ENCODE data around the gene TSSC4. TPM values are rescaled to one million over a fixed set of nuclear protein-coding genes. Genes with fewer than 3 reads are reported as not detected.

The TSSC4 gene
- total and polyA plus RNA-seq, 2 of the 13 experiments (the other 11 are each of a cell fraction or from before 2014, with no cell fraction given): 16.2 to 58.6 TPM

DNA sequence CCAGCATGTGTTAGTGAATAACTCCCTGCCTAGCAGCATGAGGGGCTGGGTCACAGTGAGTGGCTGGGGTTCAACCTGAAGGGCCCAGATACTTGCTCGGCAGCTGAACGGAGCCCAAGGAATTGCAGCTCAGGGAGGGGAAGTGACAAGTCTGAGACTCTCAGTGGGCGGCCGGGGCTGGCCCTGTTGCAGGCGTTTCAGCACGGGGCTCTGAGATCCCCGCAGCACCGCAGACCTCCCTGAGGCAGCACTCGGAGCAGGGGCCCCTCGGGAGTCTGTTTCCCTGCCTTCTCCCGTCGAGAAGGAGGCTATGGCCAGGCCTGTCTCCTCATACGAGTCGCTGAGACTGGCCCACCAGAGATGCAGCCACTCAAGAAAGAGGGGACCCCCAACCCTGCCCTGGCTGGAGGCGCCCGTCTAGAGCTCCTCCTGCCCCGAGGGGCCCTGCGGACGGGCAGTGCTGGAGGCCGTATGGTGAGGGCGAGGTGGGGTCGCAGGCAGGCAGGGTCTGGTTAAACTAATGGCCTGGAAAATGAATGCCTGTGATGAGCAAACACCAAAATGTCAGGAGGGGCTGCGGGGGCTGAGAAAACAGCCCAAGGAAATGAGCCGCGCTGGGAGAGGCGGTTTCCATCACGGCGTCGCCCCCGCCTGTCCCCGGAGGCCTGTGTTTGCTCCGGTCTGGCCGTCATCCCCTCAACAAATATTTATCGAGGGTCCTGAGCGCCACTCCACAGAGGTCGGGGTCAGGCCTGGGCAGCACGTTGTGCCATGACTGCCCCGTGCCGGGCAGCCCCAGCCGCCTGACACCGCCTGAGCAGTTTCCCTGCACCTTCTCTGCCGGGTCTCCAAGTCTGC, 9.3 kb downstream of the TSSC4 start (continued):
- TF ChIP-seq, protein P1, sequence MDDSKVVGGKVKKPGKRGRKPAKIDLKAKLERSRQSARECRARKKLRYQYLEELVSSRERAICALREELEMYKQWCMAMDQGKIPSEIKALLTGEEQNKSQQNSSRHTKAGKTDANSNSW (CRISPR knock-in tag; IDR thresholded peaks at IDR 0.05; ENCODE audit: borderline replicate concordance): no peak
- TF ChIP-seq KDM1A (CRISPR knock-in tag; IDR thresholded peaks at IDR 0.05) (no peak), GATAD1 (CRISPR knock-in tag; IDR thresholded peaks at IDR 0.05) (no peak), NR2F1 (CRISPR knock-in tag; IDR thresholded peaks at IDR 0.05) (peak; percentile 71 to 84), KLF11 (CRISPR knock-in tag; IDR thresholded peaks at IDR 0.05) (no peak), BRCA1 (CRISPR knock-in tag; IDR thresholded peaks at IDR 0.05) (0 out of 2 replicates have a peak, but pooled peaks have one; percentile 64), MBNL3 (CRISPR knock-in tag; conservative IDR thresholded peaks at IDR 0.05) (no peak), GZF1 (CRISPR knock-in tag; IDR thresholded peaks at IDR 0.05) (no peak), ZNF460 (CRISPR knock-in tag; IDR thresholded peaks at IDR 0.05; ENCODE audit: borderline replicate concordance) (no peak), ZNF234 (CRISPR knock-in tag; conservative IDR thresholded peaks at IDR 0.05) (no peak), ESRRA (CRISPR knock-in tag; IDR thresholded peaks at IDR 0.05; ENCODE audit: low read depth) (no peak), HNRNPH1 (optimal IDR thresholded peaks at IDR 0.05; ENCODE audit: low read depth, low read length) (no peak), ZNF232 (CRISPR knock-in tag; IDR thresholded peaks at IDR 0.05; ENCODE audit: borderline replicate concordance) (no peak; the same call in 1 of the 2 replicates), FOXK1 (CRISPR knock-in tag; IDR thresholded peaks at IDR 0.05; ENCODE audit: borderline replicate concordance, low read depth) (peak; percentile 42; the same call in 1 of the 2 replicates), POLR2G (IDR thresholded peaks at IDR 0.05; ENCODE audit: low read depth, low read length) (no peak), TCF7L2 (IDR thresholded peaks at IDR 0.05; ENCODE audit: low read depth, low read length) (no peak), SATB2 (CRISPR knock-in tag; IDR thresholded peaks at IDR 0.05) (no peak), ZNF737 (CRISPR knock-in tag; IDR thresholded peaks at IDR 0.05; ENCODE audit: borderline replicate concordance) (no peak), TGIF2 (CRISPR knock-in tag; IDR thresholded peaks at IDR 0.05) (no peak), ZNF350 (CRISPR knock-in tag; IDR thresholded peaks at IDR 0.05; ENCODE audit: borderline replicate concordance, low read depth) (no peak; the same call in 1 of the 2 replicates), ZNF530 (CRISPR knock-in tag; IDR thresholded peaks at IDR 0.05; ENCODE audit: low read depth) (no peak)
- TF ChIP-seq, protein P2, sequence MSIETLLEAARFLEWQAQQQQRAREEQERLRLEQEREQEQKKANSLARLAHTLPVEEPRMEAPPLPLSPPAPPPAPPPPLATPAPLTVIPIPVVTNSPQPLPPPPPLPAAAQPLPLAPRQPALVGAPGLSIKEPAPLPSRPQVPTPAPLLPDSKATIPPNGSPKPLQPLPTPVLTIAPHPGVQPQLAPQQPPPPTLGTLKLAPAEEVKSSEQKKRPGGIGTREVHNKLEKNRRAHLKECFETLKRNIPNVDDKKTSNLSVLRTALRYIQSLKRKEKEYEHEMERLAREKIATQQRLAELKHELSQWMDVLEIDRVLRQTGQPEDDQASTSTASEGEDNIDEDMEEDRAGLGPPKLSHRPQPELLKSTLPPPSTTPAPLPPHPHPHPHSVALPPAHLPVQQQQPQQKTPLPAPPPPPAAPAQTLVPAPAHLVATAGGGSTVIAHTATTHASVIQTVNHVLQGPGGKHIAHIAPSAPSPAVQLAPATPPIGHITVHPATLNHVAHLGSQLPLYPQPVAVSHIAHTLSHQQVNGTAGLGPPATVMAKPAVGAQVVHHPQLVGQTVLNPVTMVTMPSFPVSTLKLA (IDR thresholded peaks at IDR 0.05): no peak
- TF ChIP-seq, protein P3, sequence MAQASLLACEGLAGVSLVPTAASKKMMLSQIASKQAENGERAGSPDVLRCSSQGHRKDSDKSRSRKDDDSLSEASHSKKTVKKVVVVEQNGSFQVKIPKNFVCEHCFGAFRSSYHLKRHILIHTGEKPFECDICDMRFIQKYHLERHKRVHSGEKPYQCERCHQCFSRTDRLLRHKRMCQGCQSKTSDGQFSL (CRISPR knock-in tag; IDR thresholded peaks at IDR 0.05): 0 out of 2 replicates have a peak, but pooled peaks have one; percentile 23
- TF ChIP-seq, protein P4, sequence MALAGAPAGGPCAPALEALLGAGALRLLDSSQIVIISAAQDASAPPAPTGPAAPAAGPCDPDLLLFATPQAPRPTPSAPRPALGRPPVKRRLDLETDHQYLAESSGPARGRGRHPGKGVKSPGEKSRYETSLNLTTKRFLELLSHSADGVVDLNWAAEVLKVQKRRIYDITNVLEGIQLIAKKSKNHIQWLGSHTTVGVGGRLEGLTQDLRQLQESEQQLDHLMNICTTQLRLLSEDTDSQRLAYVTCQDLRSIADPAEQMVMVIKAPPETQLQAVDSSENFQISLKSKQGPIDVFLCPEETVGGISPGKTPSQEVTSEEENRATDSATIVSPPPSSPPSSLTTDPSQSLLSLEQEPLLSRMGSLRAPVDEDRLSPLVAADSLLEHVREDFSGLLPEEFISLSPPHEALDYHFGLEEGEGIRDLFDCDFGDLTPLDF (CRISPR knock-in tag; IDR thresholded peaks at IDR 0.05): no peak

Data from HepG2 (cell line).